Inferior parietal cortex (tissue), 1 donor: ENCODE data around the gene MLXIPL.
"Not testable (repeated sequence)": the region's sequence is repeated elsewhere in the genome, so short reads cannot be mapped to it uniquely, and the experiment has no call there.

ENCODE experiments used
- DNase-seq: peaks from one replicate; pipeline ENCODE4 v3.0.0-alpha.2; 2016; ENCODE audit errors: extremely low spot score

The MLXIPL gene

GRCh38 chr7:73612598-73613269 is 11.6 kb downstream of the MLXIPL start:
- DNase-seq, result peak; percentile 37

- DNase-seq, result no peak
These were observed 13.2 kb downstream of the MLXIPL start for GRCh38 chr7:73611017-73611555.

- no peak for DNase-seq
These were observed 14.2 kb downstream of the MLXIPL start for GRCh38 chr7:73610105-73610504.

GRCh38 chr7:73607692-73607983 is 16.7 kb downstream of the MLXIPL start:
- DNase-seq, result not testable (repeated sequence)

- peak; percentile 66 for DNase-seq
These were observed 17.3 kb downstream of the MLXIPL start for GRCh38 chr7:73606801-73607691.

- no peak for DNase-seq
These were observed 18.6 kb downstream of the MLXIPL start for GRCh38 chr7:73605601-73606220.

GRCh38 chr7:73602721-73603651 is 21.3 kb downstream of the MLXIPL start:
- no peak for DNase-seq

- DNase-seq, result no peak
These were observed 24.4 kb downstream of the MLXIPL start for GRCh38 chr7:73599916-73600315.

GRCh38 chr7:73599151-73599882 is 25.0 kb downstream of the MLXIPL start:
- DNase-seq, result no peak

GRCh38 chr7:73597978-73598782 is 26.1 kb downstream of the MLXIPL start:
- DNase-seq, result no peak

GRCh38 chr7:73596191-73597065 is 27.9 kb downstream of the MLXIPL start:
- DNase-seq, result no peak

GRCh38 chr7:73595358-73595757 is 29.0 kb downstream of the MLXIPL start:
- no peak for DNase-seq

- no peak for DNase-seq
These were observed 30.9 kb downstream of the MLXIPL start for GRCh38 chr7:73593207-73594045.

GRCh38 chr7:73586911-73587310 is 37.4 kb downstream of the MLXIPL start:
- no peak for DNase-seq

- no peak for DNase-seq
These were observed 39.1 kb downstream of the MLXIPL start for GRCh38 chr7:73585196-73585595.

GRCh38 chr7:73582664-73583202 is 41.6 kb downstream of the MLXIPL start:
- no peak for DNase-seq

GRCh38 chr7:73581006-73581405 is 43.3 kb downstream of the MLXIPL start:
- DNase-seq, result not testable (repeated sequence)
